ENCODE measurements around the gene AXIN2. TPM values are rescaled to one million over a fixed set of nuclear protein-coding genes. Genes with fewer than 3 reads are reported as not detected.

Gene AXIN2
- total RNA-seq, 1 experiment from 2014 or later = 10.7 TPM

DNA sequence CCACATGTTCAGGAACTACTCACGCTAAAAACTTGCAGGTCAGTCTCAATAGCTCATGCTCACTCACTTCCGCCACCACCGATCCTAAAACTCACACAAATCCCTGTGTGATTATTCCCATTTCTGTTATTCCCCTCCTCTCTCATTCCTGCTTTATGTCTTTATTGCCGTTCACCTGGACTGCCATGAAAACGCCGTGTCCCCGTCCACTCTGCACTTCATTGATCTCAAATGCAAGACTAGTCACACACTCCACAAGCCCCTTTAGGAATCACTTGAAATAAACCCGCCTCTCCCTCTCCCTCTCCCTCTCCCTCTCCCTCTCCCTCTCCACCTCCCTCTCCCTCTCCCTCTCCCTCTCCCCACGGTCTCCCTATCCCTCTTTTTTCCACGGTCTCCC is 78.0 kb downstream of the AXIN2 start:
- BruUV-seq (replicated peaks) = no TSS peak
- CTCF ChIA-PET = no interaction called here
- Histone ChIP-seq H3K27ac (ENCODE audit: low read depth, low read length, poor library complexity, severe bottlenecking) (no peak overlapping the region), H3K4me3 (ENCODE audit: low read depth, low read length, poor library complexity, severe bottlenecking) (no peak overlapping the region), H3K27me3 (replicated peaks; ENCODE audit: insufficient read depth, low read depth, low read length, poor library complexity) (no peaks in the 10 kb centered on the region), H3K4me1 (ENCODE audit: insufficient read depth, low read length, poor library complexity, severe bottlenecking) (no peaks in the 10 kb centered on the region), H3K9me3 (ENCODE audit: low read depth, low read length, poor library complexity, severe bottlenecking) (no peaks in the 10 kb centered on the region), H3K36me3 (ENCODE audit: insufficient read depth, low read length, poor library complexity, severe bottlenecking) (no peaks in the 10 kb centered on the region)
- TF ChIP-seq, protein P1, sequence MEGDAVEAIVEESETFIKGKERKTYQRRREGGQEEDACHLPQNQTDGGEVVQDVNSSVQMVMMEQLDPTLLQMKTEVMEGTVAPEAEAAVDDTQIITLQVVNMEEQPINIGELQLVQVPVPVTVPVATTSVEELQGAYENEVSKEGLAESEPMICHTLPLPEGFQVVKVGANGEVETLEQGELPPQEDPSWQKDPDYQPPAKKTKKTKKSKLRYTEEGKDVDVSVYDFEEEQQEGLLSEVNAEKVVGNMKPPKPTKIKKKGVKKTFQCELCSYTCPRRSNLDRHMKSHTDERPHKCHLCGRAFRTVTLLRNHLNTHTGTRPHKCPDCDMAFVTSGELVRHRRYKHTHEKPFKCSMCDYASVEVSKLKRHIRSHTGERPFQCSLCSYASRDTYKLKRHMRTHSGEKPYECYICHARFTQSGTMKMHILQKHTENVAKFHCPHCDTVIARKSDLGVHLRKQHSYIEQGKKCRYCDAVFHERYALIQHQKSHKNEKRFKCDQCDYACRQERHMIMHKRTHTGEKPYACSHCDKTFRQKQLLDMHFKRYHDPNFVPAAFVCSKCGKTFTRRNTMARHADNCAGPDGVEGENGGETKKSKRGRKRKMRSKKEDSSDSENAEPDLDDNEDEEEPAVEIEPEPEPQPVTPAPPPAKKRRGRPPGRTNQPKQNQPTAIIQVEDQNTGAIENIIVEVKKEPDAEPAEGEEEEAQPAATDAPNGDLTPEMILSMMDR (conservative IDR thresholded peaks at IDR 0.05; ENCODE audit: low read depth, low read length) = no peak
- no peak for TF ChIP-seq EZH2 (IDR thresholded peaks at IDR 0.05; ENCODE audit: borderline replicate concordance, low read depth, low read length, poor library complexity, severe bottlenecking)
- intact Hi-C loops (cut with micrococcal nuclease; ENCODE audit: unreplicated experiment) = no loop called here
- no peak for DNase-seq (ENCODE audit: low spot score)
- POLR2A ChIA-PET (ENCODE audit: low non-redundant PET) = no interaction called here

DNA sequence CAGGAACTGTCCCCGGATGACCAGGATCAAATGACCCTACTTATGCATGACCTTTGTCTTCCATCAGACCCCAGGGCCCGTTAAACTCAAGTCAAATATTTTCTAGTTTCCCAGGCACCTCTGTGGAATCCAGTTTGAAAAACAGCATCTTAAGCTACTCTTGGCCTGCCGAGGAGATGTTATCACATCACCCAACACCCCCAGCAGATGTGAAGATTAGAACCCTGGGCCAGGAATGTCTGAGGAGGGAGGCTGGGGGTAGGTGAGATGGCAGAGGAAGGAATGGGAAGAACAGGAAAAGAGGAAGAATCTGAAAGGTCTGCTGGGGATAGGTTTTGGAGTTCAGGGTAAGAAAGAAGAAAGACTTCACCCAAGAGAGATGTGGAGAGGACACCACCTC is 79.2 kb downstream of the AXIN2 start:
- no TSS peak for BruUV-seq (replicated peaks)
- CTCF ChIA-PET = no interaction called here
- Histone ChIP-seq H3K9me3 (ENCODE audit: low read depth, low read length, poor library complexity, severe bottlenecking) (no peaks in the 10 kb centered on the region), H3K36me3 (ENCODE audit: insufficient read depth, low read length, poor library complexity, severe bottlenecking) (no peaks in the 10 kb centered on the region), H3K27ac (ENCODE audit: low read depth, low read length, poor library complexity, severe bottlenecking) (no peak overlapping the region), H3K4me3 (ENCODE audit: low read depth, low read length, poor library complexity, severe bottlenecking) (no peak overlapping the region), H3K27me3 (replicated peaks; ENCODE audit: insufficient read depth, low read depth, low read length, poor library complexity) (no peaks in the 10 kb centered on the region), H3K4me1 (ENCODE audit: insufficient read depth, low read length, poor library complexity, severe bottlenecking) (no peaks in the 10 kb centered on the region)
- DNase-seq (ENCODE audit: low spot score) = no peak
- intact Hi-C loops (cut with micrococcal nuclease; ENCODE audit: unreplicated experiment) = no loop called here
- POLR2A ChIA-PET (ENCODE audit: low non-redundant PET) = no interaction called here
- no peak for TF ChIP-seq EZH2 (IDR thresholded peaks at IDR 0.05; ENCODE audit: borderline replicate concordance, low read depth, low read length, poor library complexity, severe bottlenecking)
- TF ChIP-seq, protein P1 (conservative IDR thresholded peaks at IDR 0.05; ENCODE audit: low read depth, low read length) = no peak

DNA sequence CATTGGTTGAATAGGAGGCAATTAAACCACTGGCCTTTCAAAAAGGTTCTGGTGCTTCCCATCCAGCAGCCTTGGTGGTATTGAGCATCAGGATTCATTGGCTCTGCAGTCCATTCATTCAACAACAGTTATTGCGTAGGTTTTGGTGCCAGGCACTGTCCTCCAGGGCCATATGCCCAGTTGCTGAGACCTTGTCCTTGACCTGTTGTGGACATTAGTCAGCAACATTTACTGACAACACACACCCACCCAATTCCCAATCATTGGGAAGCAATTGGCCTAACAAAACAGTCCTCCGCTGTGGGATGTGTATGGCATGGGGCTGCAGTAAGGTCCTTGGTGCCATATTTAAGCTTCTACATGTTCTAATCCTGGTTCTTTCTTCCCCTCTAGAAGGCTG is 82.2 kb downstream of the AXIN2 start:
- Histone ChIP-seq H3K4me1 (ENCODE audit: insufficient read depth, low read length, poor library complexity, severe bottlenecking) (no peaks in the 10 kb centered on the region), H3K27me3 (replicated peaks; ENCODE audit: insufficient read depth, low read depth, low read length, poor library complexity) (no peaks in the 10 kb centered on the region), H3K36me3 (ENCODE audit: insufficient read depth, low read length, poor library complexity, severe bottlenecking) (no peaks in the 10 kb centered on the region), H3K4me3 (ENCODE audit: low read depth, low read length, poor library complexity, severe bottlenecking) (no peak overlapping the region), H3K9me3 (ENCODE audit: low read depth, low read length, poor library complexity, severe bottlenecking) (no peaks in the 10 kb centered on the region), H3K27ac (ENCODE audit: low read depth, low read length, poor library complexity, severe bottlenecking) (no peak overlapping the region)
- CTCF ChIA-PET = no interaction called here
- BruUV-seq (replicated peaks) = no TSS peak
- intact Hi-C loops (cut with micrococcal nuclease; ENCODE audit: unreplicated experiment) = no loop called here
- no peak for DNase-seq (ENCODE audit: low spot score)
- POLR2A ChIA-PET (ENCODE audit: low non-redundant PET) = no interaction called here
- TF ChIP-seq, protein P1 (conservative IDR thresholded peaks at IDR 0.05; ENCODE audit: low read depth, low read length) = no peak
- TF ChIP-seq EZH2 (IDR thresholded peaks at IDR 0.05; ENCODE audit: borderline replicate concordance, low read depth, low read length, poor library complexity, severe bottlenecking) = no peak
